ENCODE results near the gene DUSP18.

- TF ChIP-seq CTCF (IDR thresholded peaks at IDR 0.05; ENCODE audit: insufficient read depth, low read length, poor library complexity, severe bottlenecking) (no peak), EZH2phosphoT487 (conservative IDR thresholded peaks at IDR 0.05; ENCODE audit: low read length) (no peak)
These were observed 20.1 kb downstream of the DUSP18 start for GRCh38 chr22:30647536-30647935.
